ENCODE data around the gene C11orf52.

- TF ChIP-seq CTCF (IDR thresholded peaks at IDR 0.05) (no peak), POLR2AphosphoS5 (IDR thresholded peaks at IDR 0.05) (peak; percentile 22 to 62 (median 31))
These were observed 4.1 kb downstream of the C11orf52 start for GRCh38 chr11:111922803-111923202.

All from stomach (tissue), 4 donors.